GM19351 (cell line): Measurements from ENCODE around the gene C1QTNF1.
A peak's percentile ranks its signal among the peaks of the same experiment; 100 is the strongest.
"Not testable (repeated sequence)": the region's sequence is repeated elsewhere in the genome, so short reads cannot be mapped to it uniquely, and the experiment has no call there.

Source experiments
- ATAC-seq: cut with Tn5 transposase; IDR thresholded peaks from one replicate; pipeline ENCODE4 v1.9.1; 2021; ENCODE audit warnings: mild to moderate bottlenecking, moderate library complexity; ENCODE audit not compliant: unreplicated experiment

The C1QTNF1 gene

DNA sequence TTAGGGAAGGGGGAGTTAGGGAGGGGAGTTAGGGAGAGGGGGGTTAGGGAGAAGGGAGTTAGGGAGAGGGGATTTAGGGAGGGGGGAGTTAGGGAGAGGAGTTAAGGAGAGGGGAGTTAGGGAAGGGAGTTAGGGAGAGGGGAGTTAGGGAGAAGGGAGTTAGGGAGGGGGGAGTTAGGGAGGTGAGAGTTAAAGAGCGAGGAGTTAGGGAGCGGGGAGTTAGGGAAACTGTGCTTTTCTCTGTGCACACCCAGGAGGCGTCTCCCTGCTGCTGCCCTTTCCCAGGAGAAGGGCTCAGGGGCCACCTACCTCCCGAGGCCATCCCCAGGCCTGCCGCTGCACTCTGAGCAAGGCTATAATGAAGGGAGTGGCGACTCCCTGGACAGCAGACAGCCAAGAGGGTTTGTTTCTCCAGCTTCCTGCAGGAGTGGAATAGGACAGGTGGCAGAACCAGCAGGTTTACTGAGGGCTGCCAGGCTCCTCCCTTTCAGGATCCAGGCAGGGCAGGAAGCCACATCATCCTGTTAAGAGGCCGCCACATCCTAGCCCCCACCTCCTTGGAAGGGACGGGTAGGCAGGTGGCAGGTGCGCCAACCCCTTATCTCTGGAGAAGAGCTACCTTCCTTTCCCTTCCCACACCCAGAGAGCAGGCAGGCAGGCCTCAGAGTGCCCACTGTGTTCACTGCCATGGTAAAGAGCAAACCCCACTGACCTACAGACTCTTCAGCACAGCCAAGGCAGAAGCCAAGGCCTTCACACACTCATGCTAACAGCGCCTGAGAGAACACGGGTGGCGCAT is 18.7 kb upstream of the C1QTNF1 start:
- no peak for ATAC-seq

DNA sequence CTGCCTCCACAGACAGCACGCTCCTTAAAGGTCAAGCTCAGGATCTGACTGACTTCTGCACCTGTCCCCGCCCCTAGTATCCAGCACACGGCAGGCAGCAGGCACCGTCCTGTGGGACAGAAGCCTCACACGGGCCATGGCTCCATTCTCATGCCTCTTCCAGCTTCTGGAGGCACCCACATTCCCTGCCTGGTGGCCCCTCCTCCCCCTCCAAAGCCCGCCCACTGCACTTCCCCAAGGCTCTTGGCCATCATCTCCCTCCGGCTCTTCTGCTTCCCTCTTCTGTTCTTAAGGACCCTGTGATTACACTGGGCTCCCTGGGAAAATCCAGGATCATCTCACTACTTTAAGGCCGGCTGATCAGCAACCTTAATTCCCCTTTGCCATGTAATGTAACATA is 17.9 kb upstream of the C1QTNF1 start:
- no peak for ATAC-seq

GRCh38 chr17:79006794-79007503 is 17.0 kb upstream of the C1QTNF1 start:
- no peak for ATAC-seq

GRCh38 chr17:79007504-79008381 is 16.2 kb upstream of the C1QTNF1 start:
- ATAC-seq, result no peak

- no peak for ATAC-seq
These were observed 15.1 kb upstream of the C1QTNF1 start for GRCh38 chr17:79008666-79009387.

- ATAC-seq, result peak; percentile 88
These were observed 14.3 kb upstream of the C1QTNF1 start, which contains the start of gene CANT1 for GRCh38 chr17:79009397-79010303. Gene CANT1 (minus strand): TSS chr17:79009764. CDS start chr17:78997622, 12,142 bp downstream.

GRCh38 chr17:79010304-79010646 is 13.7 kb upstream of the C1QTNF1 start:
- no peak for ATAC-seq

- no peak for ATAC-seq
These were observed 12.4 kb upstream of the C1QTNF1 start for GRCh38 chr17:79011451-79012147.

GRCh38 chr17:79012563-79013134 is 11.3 kb upstream of the C1QTNF1 start:
- ATAC-seq, result no peak

- ATAC-seq, result no peak
These were observed 9.7 kb upstream of the C1QTNF1 start for GRCh38 chr17:79014158-79014758.

DNA sequence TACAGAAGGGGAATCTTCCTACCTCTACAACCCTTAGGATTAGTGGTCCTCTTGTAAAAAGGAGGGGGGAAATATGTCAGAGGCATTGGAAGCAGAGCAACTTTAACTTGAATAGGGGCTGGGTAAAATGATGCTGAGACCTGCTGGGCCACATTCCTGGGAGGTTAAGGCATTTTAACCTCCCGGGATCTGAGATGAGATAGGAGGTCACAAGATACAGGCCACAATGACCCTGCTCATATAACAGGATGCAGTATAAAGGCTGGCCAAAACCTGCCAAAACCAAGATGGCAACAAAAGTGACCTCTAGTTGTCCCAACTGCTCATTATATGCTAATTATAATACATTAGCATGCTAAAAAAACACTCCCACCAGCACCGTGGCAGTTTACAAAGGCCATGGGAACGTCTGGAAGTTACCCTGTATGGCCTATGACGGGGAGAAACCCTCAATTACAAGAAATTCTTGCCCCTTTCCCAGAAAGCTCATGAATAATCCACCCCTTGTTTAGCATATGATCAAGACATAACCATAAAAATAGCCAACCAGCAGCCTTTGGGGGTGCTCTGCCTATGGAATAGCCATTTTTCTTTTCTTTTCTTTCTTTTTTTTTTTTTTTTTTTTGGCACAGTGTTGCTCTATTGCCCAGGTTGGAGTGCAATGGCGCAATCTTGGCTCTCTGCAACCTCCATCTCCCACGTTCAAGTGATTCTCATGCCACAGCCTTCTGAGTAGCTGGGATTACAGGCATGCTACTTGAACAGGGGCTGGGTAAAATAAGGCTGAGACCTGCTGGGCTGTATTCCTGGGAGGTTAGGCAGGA is 6.2 kb upstream of the C1QTNF1 start:
- no peak for ATAC-seq

DNA sequence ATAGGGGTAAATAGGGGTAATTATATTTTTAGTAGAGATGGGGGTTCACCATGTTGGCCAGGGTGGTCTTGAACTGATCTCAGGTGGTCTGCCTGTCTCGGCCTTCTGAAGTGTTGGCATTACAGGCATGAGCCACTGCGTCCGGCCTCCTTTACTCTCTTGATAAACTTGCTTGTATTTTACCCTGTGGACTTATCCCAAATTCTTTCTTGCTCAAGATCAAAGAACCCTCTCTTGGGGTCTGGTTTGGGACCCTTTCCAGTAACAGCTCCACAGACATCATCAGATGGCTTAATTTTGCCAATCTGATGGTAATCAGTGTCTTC is 5.6 kb upstream of the C1QTNF1 start:
- no peak for ATAC-seq

GRCh38 chr17:79019261-79019631 is 4.7 kb upstream of the C1QTNF1 start:
- ATAC-seq, result no peak

GRCh38 chr17:79019632-79020584 is 4.1 kb upstream of the C1QTNF1 start:
- ATAC-seq, result no peak

GRCh38 chr17:79020631-79021301 is 3.2 kb upstream of the C1QTNF1 start:
- no peak for ATAC-seq

GRCh38 chr17:79021929-79022328 is 2.0 kb upstream of the C1QTNF1 start:
- ATAC-seq, result not testable (repeated sequence)
